ENCODE data around the gene TRIM54. TPM values are rescaled to one million over a fixed set of nuclear protein-coding genes. Genes with fewer than 3 reads are reported as not detected.
"Not testable (repeated sequence)": the region's sequence is repeated elsewhere in the genome, so short reads cannot be mapped to it uniquely, and the experiment has no call there.

The TRIM54 gene
- total RNA-seq, 1 donor from 2014 or later, result not detected

- no peak for FAIRE-seq
- DNase-seq (ENCODE audit: low read depth), result peak; percentile 8
- Histone ChIP-seq H3K4me3 (ENCODE audit: low read depth, low read length) (no peak overlapping the region), H3K36me3 (ENCODE audit: control insufficient read depth, insufficient read depth, low read length) (no peaks in the 10 kb centered on the region), H3K27me3 (ENCODE audit: control insufficient read depth, insufficient read depth, low read length) (peaks cover 4% of the 10 kb centered on the region)
- no peak for TF ChIP-seq CTCF (IDR thresholded peaks at IDR 0.05; ENCODE audit: insufficient read depth, low read length, severe bottlenecking)
Measured at GRCh38 chr2:27291865-27292264, 9.6 kb downstream of the TRIM54 start.

- Histone ChIP-seq H3K4me3 (ENCODE audit: low read depth, low read length) (no peak overlapping the region), H3K27me3 (ENCODE audit: control insufficient read depth, insufficient read depth, low read length) (peaks cover 4% of the 10 kb centered on the region), H3K36me3 (ENCODE audit: control insufficient read depth, insufficient read depth, low read length) (no peaks in the 10 kb centered on the region)
- no peak for DNase-seq (ENCODE audit: low read depth)
- no peak for FAIRE-seq
- TF ChIP-seq CTCF (IDR thresholded peaks at IDR 0.05; ENCODE audit: insufficient read depth, low read length, severe bottlenecking), result no peak
Measured at GRCh38 chr2:27294928-27295327, 12.7 kb downstream of the TRIM54 start.

GRCh38 chr2:27296481-27296880 lies 14.3 kb downstream of the TRIM54 start:
- no peak for FAIRE-seq

GRCh38 chr2:27297195-27297594 lies 15.0 kb downstream of the TRIM54 start:
- peaks cover 2% of the 10 kb centered on the region for H3K27me3 ChIP-seq (ENCODE audit: control insufficient read depth, insufficient read depth, low read length)
- no peak for TF ChIP-seq CTCF (IDR thresholded peaks at IDR 0.05; ENCODE audit: insufficient read depth, low read length, severe bottlenecking)
- H3K36me3 ChIP-seq (ENCODE audit: control insufficient read depth, insufficient read depth, low read length), result no peaks in the 10 kb centered on the region
- H3K4me3 ChIP-seq (ENCODE audit: low read depth, low read length), result no peak overlapping the region
- DNase-seq (ENCODE audit: low read depth), result no peak
- FAIRE-seq, result no peak

More at GRCh38 chr2:27296481-27296880, 14.3 kb downstream of the TRIM54 start:
- DNase-seq (ENCODE audit: low read depth), result no peak
- Histone ChIP-seq H3K4me3 (ENCODE audit: low read depth, low read length) (no peak overlapping the region), H3K27me3 (ENCODE audit: control insufficient read depth, insufficient read depth, low read length) (peaks cover 4% of the 10 kb centered on the region), H3K36me3 (ENCODE audit: control insufficient read depth, insufficient read depth, low read length) (no peaks in the 10 kb centered on the region)
- no peak for TF ChIP-seq CTCF (IDR thresholded peaks at IDR 0.05; ENCODE audit: insufficient read depth, low read length, severe bottlenecking)

GRCh38 chr2:27298391-27299080 lies 16.3 kb downstream of the TRIM54 start:
- Histone ChIP-seq H3K36me3 (ENCODE audit: control insufficient read depth, insufficient read depth, low read length) (no peaks in the 10 kb centered on the region), H3K27me3 (ENCODE audit: control insufficient read depth, insufficient read depth, low read length) (peaks cover 2% of the 10 kb centered on the region), H3K4me3 (ENCODE audit: low read depth, low read length) (no peak overlapping the region)
- TF ChIP-seq CTCF (IDR thresholded peaks at IDR 0.05; ENCODE audit: insufficient read depth, low read length, severe bottlenecking), result no peak
- DNase-seq (ENCODE audit: low read depth) (no peak), FAIRE-seq (no peak)

- H3K27me3 ChIP-seq (ENCODE audit: control insufficient read depth, insufficient read depth, low read length); H3K36me3 ChIP-seq (ENCODE audit: control insufficient read depth, insufficient read depth, low read length); FAIRE-seq; H3K4me3 ChIP-seq (ENCODE audit: low read depth, low read length); DNase-seq (ENCODE audit: low read depth): not testable (repeated sequence)
Measured at GRCh38 chr2:27300606-27301005, 18.4 kb downstream of the TRIM54 start.

All from bronchial epithelial cell (primary cell).